Spleen (tissue), 7 donors: ENCODE results near the gene PALM.

Experiments
- CTCF ChIP-seq, 11 experiments: fragments of 200-600 bp in 7 of 11; fragments of 450-650 bp in 4 of 11; sonication (generic) in 4 of 11; IDR thresholded peaks in 8 of 11; conservative IDR thresholded peaks in 3 of 11; 1 replicate in 7 of 11; 2 replicates in 4 of 11; pipeline versions ENCODE4 v1.4.0 to v1.8.0; 2016 to 2021; ENCODE audit warnings: antibody characterized with exemption in 11 of 11, inconsistent platforms in 4 of 11, mild to moderate bottlenecking in 1 of 11
- POLR2AphosphoS5 ChIP-seq, 3 donors: sonication (generic); formaldehyde crosslinking; IDR thresholded peaks; one replicate each; pipeline ENCODE4 v1.5.1; 2017; ENCODE audit warnings: antibody characterized with exemption in 3 of 3
- donor health status: DM: no; HTN: no; CAD: no; lungs with moderate emphysema.
- donor health status: DM: no; HTN: no; CAD: no.
- donor health status: DM: no; HTN: no; CAD: no.

DNA sequence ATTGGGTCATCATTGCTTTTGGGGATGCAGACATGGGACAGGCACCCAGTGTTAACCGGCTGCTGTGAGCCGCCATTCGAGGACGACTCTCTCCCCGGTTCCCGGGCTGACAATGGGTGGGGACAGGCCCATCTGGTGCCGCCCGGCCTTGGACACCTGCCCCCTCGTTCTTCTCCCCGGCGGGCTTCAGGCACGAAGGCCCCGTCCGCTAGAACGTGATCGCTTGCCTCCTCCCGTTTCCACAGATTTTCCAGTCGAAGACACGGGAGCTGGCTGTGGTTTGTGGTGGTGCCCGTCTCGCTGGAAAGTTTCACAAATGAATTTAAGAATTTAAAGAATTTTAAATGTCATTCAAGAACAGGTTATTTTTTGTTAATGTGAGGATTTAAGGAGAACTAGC is 2.0 kb downstream of the PALM start:
- TF ChIP-seq POLR2AphosphoS5 (IDR thresholded peaks at IDR 0.05) (no peak), CTCF (IDR thresholded peaks at IDR 0.05 in 8 of 11, conservative IDR thresholded peaks at IDR 0.05 in 3 of 11) (no peak)
